HepG2 (cell line): ENCODE data around the gene BACH2.

ENCODE experiments used
- JUN ChIP-seq: sonication (generic); formaldehyde crosslinking; IDR thresholded peaks from 2 replicates; pipeline ENCODE4 v1.4.0; 2020; ENCODE audit warnings: mild to moderate bottlenecking, missing genetic modification reagents
- TCF7L2 ChIP-seq: IDR thresholded peaks from 2 replicates; pipeline ENCODE4 v1.6.1; 2011; ENCODE audit warnings: mild to moderate bottlenecking, low read depth, low read length, moderate library complexity
- ZBTB21 ChIP-seq: sonication (generic); formaldehyde crosslinking; IDR thresholded peaks from 2 replicates; pipeline ENCODE4 v1.4.0; 2020; ENCODE audit warnings: missing genetic modification reagents
- ZNF556 ChIP-seq: sonication (generic); formaldehyde crosslinking; IDR thresholded peaks from 2 replicates; pipeline ENCODE4 v1.4.0; 2020; ENCODE audit warnings: mild to moderate bottlenecking, missing genetic modification reagents, borderline replicate concordance
- TF ChIP-seq, protein P1 (sequence below): sonication (generic); formaldehyde crosslinking; IDR thresholded peaks from 2 replicates; pipeline ENCODE4 v1.5.0; 2020; ENCODE audit warnings: mild to moderate bottlenecking, missing genetic modification reagents, moderate library complexity

DNA sequence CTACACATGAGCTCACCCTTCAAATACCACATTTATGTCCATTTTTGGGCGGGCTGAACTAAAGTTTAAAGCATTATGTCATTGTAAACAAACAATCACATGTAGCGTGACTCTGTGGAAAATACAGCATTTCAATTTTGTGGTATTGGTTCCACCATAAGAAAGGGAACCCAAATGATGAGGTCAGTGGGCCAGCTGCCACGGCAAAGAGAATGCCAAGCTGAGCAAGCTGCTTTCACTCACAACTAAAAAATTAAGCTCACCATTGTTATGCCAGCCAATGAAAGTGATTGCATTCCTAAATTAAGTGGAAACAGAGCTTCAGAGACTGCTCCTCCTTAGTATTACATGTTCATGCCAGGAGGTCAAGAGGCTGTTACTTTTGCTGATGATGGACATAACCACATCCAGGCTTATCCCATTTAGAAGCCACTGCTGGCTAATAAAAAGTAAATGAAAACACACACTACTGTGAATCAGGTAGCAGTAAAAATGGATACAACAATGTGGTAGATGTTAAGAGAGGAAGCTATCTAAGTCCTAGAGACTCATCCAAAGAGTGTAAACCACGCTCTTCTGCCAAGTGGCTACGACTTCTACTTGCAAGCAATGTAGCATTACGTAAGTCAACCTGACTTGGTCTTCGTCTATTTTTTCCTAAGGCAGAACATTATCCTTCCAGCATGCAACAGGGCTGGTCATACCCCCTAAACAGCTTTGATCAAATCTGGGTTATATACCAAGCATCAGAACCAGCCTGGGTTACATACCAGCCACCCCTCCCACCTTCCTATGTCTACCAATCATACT lies 164.8 kb downstream of the BACH2 start:
- TF ChIP-seq, protein P1, sequence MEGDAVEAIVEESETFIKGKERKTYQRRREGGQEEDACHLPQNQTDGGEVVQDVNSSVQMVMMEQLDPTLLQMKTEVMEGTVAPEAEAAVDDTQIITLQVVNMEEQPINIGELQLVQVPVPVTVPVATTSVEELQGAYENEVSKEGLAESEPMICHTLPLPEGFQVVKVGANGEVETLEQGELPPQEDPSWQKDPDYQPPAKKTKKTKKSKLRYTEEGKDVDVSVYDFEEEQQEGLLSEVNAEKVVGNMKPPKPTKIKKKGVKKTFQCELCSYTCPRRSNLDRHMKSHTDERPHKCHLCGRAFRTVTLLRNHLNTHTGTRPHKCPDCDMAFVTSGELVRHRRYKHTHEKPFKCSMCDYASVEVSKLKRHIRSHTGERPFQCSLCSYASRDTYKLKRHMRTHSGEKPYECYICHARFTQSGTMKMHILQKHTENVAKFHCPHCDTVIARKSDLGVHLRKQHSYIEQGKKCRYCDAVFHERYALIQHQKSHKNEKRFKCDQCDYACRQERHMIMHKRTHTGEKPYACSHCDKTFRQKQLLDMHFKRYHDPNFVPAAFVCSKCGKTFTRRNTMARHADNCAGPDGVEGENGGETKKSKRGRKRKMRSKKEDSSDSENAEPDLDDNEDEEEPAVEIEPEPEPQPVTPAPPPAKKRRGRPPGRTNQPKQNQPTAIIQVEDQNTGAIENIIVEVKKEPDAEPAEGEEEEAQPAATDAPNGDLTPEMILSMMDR (CRISPR knock-in tag): no peak
- no peak for TF ChIP-seq TCF7L2
- no peak for TF ChIP-seq ZBTB21 (CRISPR knock-in tag)
- TF ChIP-seq JUN (CRISPR knock-in tag): no peak
- no peak for TF ChIP-seq ZNF556 (CRISPR knock-in tag)
